DOHH2 (cell line): ENCODE results near the gene HSPB2.

Source experiments
- H3F3A ChIP-seq: fragments of 200-600 bp; sonication (generic), shearing (Covaris generic); 2 replicates; pipeline ENCODE4 v1.6.0; 2016; ENCODE audit warnings: antibody characterized with exemption, mild to moderate bottlenecking; ENCODE audit not compliant: control insufficient read depth, insufficient read depth
- H3K27ac ChIP-seq: fragments of 200-600 bp; sonication (generic); 2 replicates; pipeline ENCODE4 v1.5.1; 2014; ENCODE audit warnings: low read depth, mild to moderate bottlenecking, low read length, moderate library complexity
- H3K27me3 ChIP-seq: fragments of 200-600 bp; sonication (generic); 2 replicates; pipeline ENCODE4 v1.6.1; 2014; ENCODE audit warnings: mild to moderate bottlenecking, low read length, mixed read lengths; ENCODE audit not compliant: control insufficient read depth
- H3K36me3 ChIP-seq: fragments of 200-600 bp; sonication (generic); 2 replicates; pipeline ENCODE4 v1.6.1; 2014; ENCODE audit warnings: mild to moderate bottlenecking, low read length, moderate library complexity, mixed read lengths; ENCODE audit not compliant: control insufficient read depth
- H3K4me1 ChIP-seq: fragments of 200-600 bp; sonication (generic); 2 replicates; pipeline ENCODE4 v1.6.1; 2014; ENCODE audit warnings: mild to moderate bottlenecking, low read length, mixed read lengths; ENCODE audit not compliant: control insufficient read depth
- H3K4me2 ChIP-seq: fragments of 200-600 bp; sonication (generic); 2 replicates; pipeline ENCODE4 v1.6.0; 2014; ENCODE audit warnings: mild to moderate bottlenecking, low read length, moderate library complexity
- H3K4me3 ChIP-seq: fragments of 200-600 bp; sonication (generic); 2 replicates; pipeline ENCODE4 v1.5.1; 2014; ENCODE audit warnings: mild to moderate bottlenecking, low read length, mixed read lengths
- H3K79me2 ChIP-seq: fragments of 200-600 bp; sonication (generic); 2 replicates; pipeline ENCODE4 v1.6.1; 2014; ENCODE audit warnings: mild to moderate bottlenecking, low read length, mixed read lengths; ENCODE audit not compliant: control insufficient read depth
- H3K9me2 ChIP-seq: fragments of 200-600 bp; sonication (generic); replicated peaks from 2 replicates; pipeline ENCODE4 v1.6.1; 2014; ENCODE audit warnings: mild to moderate bottlenecking, low read length, mixed read lengths; ENCODE audit not compliant: control insufficient read depth
- H3K9me3 ChIP-seq: fragments of 200-600 bp; sonication (generic); 2 replicates; pipeline ENCODE4 v1.6.1; 2014; ENCODE audit warnings: antibody characterized with exemption, low read length, mixed read lengths; ENCODE audit not compliant: control insufficient read depth, insufficient read depth
- H4K20me1 ChIP-seq: fragments of 200-600 bp; sonication (generic); 2 replicates; pipeline ENCODE4 v1.6.0; 2014; ENCODE audit warnings: low read depth, mild to moderate bottlenecking, antibody characterized with exemption, low read length, moderate library complexity; ENCODE audit not compliant: control insufficient read depth, insufficient read depth
- CTCF ChIP-seq: fragments of 200-600 bp; sonication (generic); IDR thresholded peaks from one replicate; pipeline ENCODE4 v1.5.1; 2014; ENCODE audit warnings: antibody characterized with exemption, mild to moderate bottlenecking, low read depth, low read length; ENCODE audit not compliant: poor library complexity, severe bottlenecking
- EZH2phosphoT487 ChIP-seq: fragments of 200-600 bp; sonication (generic); IDR thresholded peaks from 2 replicates; pipeline ENCODE4 v1.6.1; 2017; ENCODE audit warnings: borderline replicate concordance, mild to moderate bottlenecking, antibody characterized with exemption, low read length, moderate library complexity, mixed read lengths

HSPB2 gene

GRCh38 chr11:111941963-111942362, 29.4 kb downstream of the HSPB2 start:
- Histone ChIP-seq H3K36me3 (no peaks in the 10 kb centered on the region), H3K4me3 (no peak overlapping the region), H3K9me3 (no peaks in the 10 kb centered on the region), H3K4me2 (no peak overlapping the region), H3K27ac (no peak overlapping the region), H3K9me2 (no peaks in the 10 kb centered on the region), H3K4me1 (peaks cover 29% of the 10 kb centered on the region), H3F3A (peaks cover 11% of the 10 kb centered on the region), H3K79me2 (no peaks in the 10 kb centered on the region), H3K27me3 (peaks cover 11% of the 10 kb centered on the region), H4K20me1 (no peaks in the 10 kb centered on the region)
- no peak for TF ChIP-seq EZH2phosphoT487
- no peak for TF ChIP-seq CTCF

- H3K4me2 ChIP-seq = no peak overlapping the region
- H3F3A ChIP-seq = peaks cover 14% of the 10 kb centered on the region
- H3K79me2 ChIP-seq = no peaks in the 10 kb centered on the region
- H3K9me3 ChIP-seq = no peaks in the 10 kb centered on the region
- H3K27ac ChIP-seq = no peak overlapping the region
- no peaks in the 10 kb centered on the region for H3K9me2 ChIP-seq
- no peak overlapping the region for H3K4me3 ChIP-seq
- no peak for TF ChIP-seq EZH2phosphoT487
- no peak for TF ChIP-seq CTCF
- H3K27me3 ChIP-seq = peaks cover 4% of the 10 kb centered on the region; the same call in 1 of the 2 replicates
- H3K36me3 ChIP-seq = no peaks in the 10 kb centered on the region
- peaks cover 26% of the 10 kb centered on the region for H3K4me1 ChIP-seq
- no peaks in the 10 kb centered on the region for H4K20me1 ChIP-seq
Observed at GRCh38 chr11:111942829-111943228, 30.3 kb downstream of the HSPB2 start.

GRCh38 chr11:111944139-111944538, 31.6 kb downstream of the HSPB2 start:
- Histone ChIP-seq H3F3A (peaks cover 9% of the 10 kb centered on the region), H3K36me3 (no peaks in the 10 kb centered on the region), H3K79me2 (no peaks in the 10 kb centered on the region), H3K4me3 (no peak overlapping the region), H3K4me2 (no peak overlapping the region), H3K27me3 (no peaks in the 10 kb centered on the region), H3K9me3 (no peaks in the 10 kb centered on the region), H3K27ac (no peak overlapping the region), H3K4me1 (peaks cover 13% of the 10 kb centered on the region), H4K20me1 (no peaks in the 10 kb centered on the region), H3K9me2 (no peaks in the 10 kb centered on the region)
- TF ChIP-seq EZH2phosphoT487 (no peak), CTCF (no peak)

- H3K36me3 ChIP-seq = no peaks in the 10 kb centered on the region
- H4K20me1 ChIP-seq = no peaks in the 10 kb centered on the region
- H3F3A ChIP-seq = peaks cover 4% of the 10 kb centered on the region
- peaks cover 12% of the 10 kb centered on the region for H3K4me1 ChIP-seq
- no peaks in the 10 kb centered on the region for H3K9me2 ChIP-seq
- TF ChIP-seq CTCF = no peak
- no peak for TF ChIP-seq EZH2phosphoT487
- no peak overlapping the region for H3K4me3 ChIP-seq
- H3K79me2 ChIP-seq = no peaks in the 10 kb centered on the region
- H3K9me3 ChIP-seq = no peaks in the 10 kb centered on the region
- H3K27me3 ChIP-seq = no peaks in the 10 kb centered on the region
- no peak overlapping the region for H3K27ac ChIP-seq
- no peak overlapping the region for H3K4me2 ChIP-seq
Observed at GRCh38 chr11:111944651-111945051, 32.1 kb downstream of the HSPB2 start.
